ENCODE results near the gene CCDC178. TPM values are rescaled to one million over a fixed set of nuclear protein-coding genes. Genes with fewer than 3 reads are reported as not detected.

CCDC178 gene
- total and polyA plus RNA-seq, 2 experiments from 2014 or later = 1.3 TPM; not detected in 1

DNA sequence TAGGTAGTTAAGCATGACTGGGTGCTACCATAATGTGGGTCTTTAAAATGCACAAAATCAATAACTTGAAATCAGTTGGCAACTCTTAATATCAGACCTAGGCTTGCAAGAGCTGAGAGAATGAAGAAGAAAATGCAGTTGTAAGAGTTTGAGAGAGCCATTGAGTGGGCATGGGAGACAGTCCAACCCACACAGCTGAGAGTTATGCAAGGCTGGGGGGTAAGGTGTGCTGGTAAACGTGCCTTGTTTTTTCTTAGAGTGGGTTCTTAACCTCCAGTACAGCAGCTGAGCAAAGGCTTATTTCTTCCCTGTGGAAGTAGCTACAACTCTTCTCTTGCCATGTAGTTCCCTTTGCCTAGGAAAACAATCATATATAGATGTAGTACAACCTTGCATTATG is 20.2 kb upstream of the CCDC178 start:
- H4K20me1 ChIP-seq (ENCODE audit: insufficient read depth, poor library complexity, severe bottlenecking) = no peaks in the 10 kb centered on the region
- H3K9me2 ChIP-seq (replicated peaks; ENCODE audit: insufficient read depth) = no peaks in the 10 kb centered on the region
- no peaks in the 10 kb centered on the region for H3K4me1 ChIP-seq (ENCODE audit: insufficient read depth)
- H2AFZ ChIP-seq = no peak overlapping the region
- TF ChIP-seq EZH2phosphoT487 (IDR thresholded peaks at IDR 0.05; ENCODE audit: low read depth, severe bottlenecking, unreplicated experiment) = no peak
- no peak for TF ChIP-seq EZH2 (IDR thresholded peaks at IDR 0.05; ENCODE audit: borderline replicate concordance)
- TF ChIP-seq, protein P1, sequence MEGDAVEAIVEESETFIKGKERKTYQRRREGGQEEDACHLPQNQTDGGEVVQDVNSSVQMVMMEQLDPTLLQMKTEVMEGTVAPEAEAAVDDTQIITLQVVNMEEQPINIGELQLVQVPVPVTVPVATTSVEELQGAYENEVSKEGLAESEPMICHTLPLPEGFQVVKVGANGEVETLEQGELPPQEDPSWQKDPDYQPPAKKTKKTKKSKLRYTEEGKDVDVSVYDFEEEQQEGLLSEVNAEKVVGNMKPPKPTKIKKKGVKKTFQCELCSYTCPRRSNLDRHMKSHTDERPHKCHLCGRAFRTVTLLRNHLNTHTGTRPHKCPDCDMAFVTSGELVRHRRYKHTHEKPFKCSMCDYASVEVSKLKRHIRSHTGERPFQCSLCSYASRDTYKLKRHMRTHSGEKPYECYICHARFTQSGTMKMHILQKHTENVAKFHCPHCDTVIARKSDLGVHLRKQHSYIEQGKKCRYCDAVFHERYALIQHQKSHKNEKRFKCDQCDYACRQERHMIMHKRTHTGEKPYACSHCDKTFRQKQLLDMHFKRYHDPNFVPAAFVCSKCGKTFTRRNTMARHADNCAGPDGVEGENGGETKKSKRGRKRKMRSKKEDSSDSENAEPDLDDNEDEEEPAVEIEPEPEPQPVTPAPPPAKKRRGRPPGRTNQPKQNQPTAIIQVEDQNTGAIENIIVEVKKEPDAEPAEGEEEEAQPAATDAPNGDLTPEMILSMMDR (IDR thresholded peaks at IDR 0.05; ENCODE audit: poor library complexity) = no peak
- no peak overlapping the region for H3K4me3 ChIP-seq
- H3K27ac ChIP-seq = no peak overlapping the region
- 77% methylated on average over 1 of the region's 1 CpG for WGBS (ENCODE audit: low lambda C conversion rate, missing lambda C conversion rate)
- H3K27me3 ChIP-seq = no peaks in the 10 kb centered on the region
- no peak overlapping the region for H3K4me2 ChIP-seq
- no peaks in the 10 kb centered on the region for H3K36me3 ChIP-seq (replicated peaks; ENCODE audit: insufficient read depth, low read depth)
- no peaks in the 10 kb centered on the region for H3K9me3 ChIP-seq (ENCODE audit: low read depth)
- DNase-seq (ENCODE audit: low spot score) = no peak
- H3K79me2 ChIP-seq = no peaks in the 10 kb centered on the region

DNA sequence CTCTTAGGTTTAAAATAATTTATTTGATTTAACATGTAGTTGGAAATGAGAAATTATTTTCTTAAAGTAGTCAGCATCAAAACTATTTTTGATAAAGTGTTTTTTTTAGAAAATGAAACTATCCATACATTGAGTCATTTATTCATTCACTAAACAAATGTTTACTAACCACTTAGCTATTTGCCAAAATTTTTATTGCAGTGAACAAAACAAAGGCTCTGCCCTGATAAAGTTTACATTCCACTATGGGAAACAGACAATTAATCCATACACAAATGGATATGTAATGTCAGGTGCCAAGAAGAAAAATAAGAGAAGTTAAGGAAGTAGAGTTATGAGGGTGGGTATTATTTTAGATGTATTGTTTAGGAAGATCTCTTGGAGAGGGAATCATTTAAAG is 19.1 kb upstream of the CCDC178 start:
- H3K9me2 ChIP-seq (replicated peaks; ENCODE audit: insufficient read depth) = no peaks in the 10 kb centered on the region
- no peaks in the 10 kb centered on the region for H3K4me1 ChIP-seq (ENCODE audit: insufficient read depth)
- no peak overlapping the region for H3K27ac ChIP-seq
- no peak overlapping the region for H3K4me3 ChIP-seq
- H3K27me3 ChIP-seq = no peaks in the 10 kb centered on the region
- H3K36me3 ChIP-seq (replicated peaks; ENCODE audit: insufficient read depth, low read depth) = no peaks in the 10 kb centered on the region
- TF ChIP-seq EZH2 (IDR thresholded peaks at IDR 0.05; ENCODE audit: borderline replicate concordance) = no peak
- TF ChIP-seq, protein P1 (IDR thresholded peaks at IDR 0.05; ENCODE audit: poor library complexity) = no peak
- no peak for TF ChIP-seq EZH2phosphoT487 (IDR thresholded peaks at IDR 0.05; ENCODE audit: low read depth, severe bottlenecking, unreplicated experiment)
- no peaks in the 10 kb centered on the region for H4K20me1 ChIP-seq (ENCODE audit: insufficient read depth, poor library complexity, severe bottlenecking)
- no peak overlapping the region for H3K4me2 ChIP-seq
- no peak overlapping the region for H2AFZ ChIP-seq
- no peaks in the 10 kb centered on the region for H3K9me3 ChIP-seq (ENCODE audit: low read depth)
- DNase-seq (ENCODE audit: low spot score) = no peak
- no peaks in the 10 kb centered on the region for H3K79me2 ChIP-seq

DNA sequence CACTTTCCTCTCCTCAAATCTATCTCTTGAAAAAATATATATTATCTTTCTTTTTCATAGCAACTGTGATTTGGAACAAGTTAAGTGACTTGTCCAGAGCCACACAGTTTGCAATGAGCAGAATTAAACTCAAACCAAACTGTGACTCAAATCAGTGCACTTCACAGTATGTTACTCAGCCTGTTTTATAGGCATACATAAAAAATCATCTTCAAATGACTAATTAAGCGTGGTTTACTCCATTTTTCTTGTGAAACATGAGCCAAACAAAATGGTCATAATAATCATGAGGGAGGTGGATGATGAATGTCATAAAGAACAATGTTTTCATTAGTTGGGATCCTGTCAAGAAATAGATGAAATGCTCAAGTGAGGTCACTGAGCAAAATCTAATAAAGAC is 6.1 kb upstream of the CCDC178 start:
- Histone ChIP-seq H3K27me3 (no peaks in the 10 kb centered on the region), H3K9me3 (ENCODE audit: low read depth) (no peaks in the 10 kb centered on the region)
- WGBS (ENCODE audit: low lambda C conversion rate, missing lambda C conversion rate) = 42% methylated on average over 1 of the region's 1 CpG

More for the DNA sequence above, 6.1 kb upstream of the CCDC178 start:
- Histone ChIP-seq H3K36me3 (replicated peaks; ENCODE audit: insufficient read depth, low read depth) (no peaks in the 10 kb centered on the region), H3K27ac (no peak overlapping the region), H3K4me3 (no peak overlapping the region), H3K79me2 (no peaks in the 10 kb centered on the region), H3K4me1 (ENCODE audit: insufficient read depth) (no peaks in the 10 kb centered on the region), H2AFZ (no peak overlapping the region), H3K4me2 (no peak overlapping the region), H4K20me1 (ENCODE audit: insufficient read depth, poor library complexity, severe bottlenecking) (no peaks in the 10 kb centered on the region), H3K9me2 (replicated peaks; ENCODE audit: insufficient read depth) (no peaks in the 10 kb centered on the region)
- no peak for DNase-seq (ENCODE audit: low spot score)
- TF ChIP-seq EZH2phosphoT487 (IDR thresholded peaks at IDR 0.05; ENCODE audit: low read depth, severe bottlenecking, unreplicated experiment) (no peak), EZH2 (IDR thresholded peaks at IDR 0.05; ENCODE audit: borderline replicate concordance) (no peak)
- TF ChIP-seq, protein P1 (IDR thresholded peaks at IDR 0.05; ENCODE audit: poor library complexity) = no peak
